ENCODE results near the gene KRT8. TPM values are rescaled to one million over a fixed set of nuclear protein-coding genes. Genes with fewer than 3 reads are reported as not detected.

The KRT8 gene
- total RNA-seq, 1 donor from 2014 or later = 8.3 TPM

GRCh38 chr12:52903855-52904508, 894 bp downstream of the KRT8 start:
- Mint-ChIP-seq H3K4me3 (peak overlapping the region; percentile 87), H3K4me1 (peaks cover 22% of the 10 kb centered on the region), H3K9me3 (no peaks in the 10 kb centered on the region), H3K36me3 (ENCODE audit: low read depth) (no peaks in the 10 kb centered on the region), H3K27ac (ENCODE audit: unreplicated experiment) (peak overlapping the region; percentile 86), H3K27me3 (ENCODE audit: low read depth) (no peaks in the 10 kb centered on the region)
- DNase-seq (ENCODE audit: low read depth, low spot score) = peak; percentile 44
- no peak for TF ChIP-seq CTCF (conservative IDR thresholded peaks at IDR 0.05)

GRCh38 chr12:52903285-52903854, 1.5 kb downstream of the KRT8 start:
- Mint-ChIP-seq H3K4me1 (peaks cover 19% of the 10 kb centered on the region), H3K27ac (ENCODE audit: unreplicated experiment) (no peak overlapping the region)

GRCh38 chr12:52901715-52902541, 2.9 kb downstream of the KRT8 start:
- no peak overlapping the region for H3K27ac Mint-ChIP-seq (ENCODE audit: unreplicated experiment)
- H3K4me1 Mint-ChIP-seq = peaks cover 14% of the 10 kb centered on the region
- no peak for DNase-seq (ENCODE audit: low read depth, low spot score)
- H3K4me3 Mint-ChIP-seq = peak overlapping the region; percentile 47
- no peaks in the 10 kb centered on the region for H3K9me3 Mint-ChIP-seq
- H3K36me3 Mint-ChIP-seq (ENCODE audit: low read depth) = no peaks in the 10 kb centered on the region
- no peak for TF ChIP-seq CTCF (conservative IDR thresholded peaks at IDR 0.05)
- no peaks in the 10 kb centered on the region for H3K27me3 Mint-ChIP-seq (ENCODE audit: low read depth)

More at GRCh38 chr12:52903285-52903854, 1.5 kb downstream of the KRT8 start:
- Mint-ChIP-seq H3K4me3 (peak overlapping the region; percentile 68), H3K9me3 (no peaks in the 10 kb centered on the region), H3K27me3 (ENCODE audit: low read depth) (no peaks in the 10 kb centered on the region), H3K36me3 (ENCODE audit: low read depth) (no peaks in the 10 kb centered on the region)
- no peak for TF ChIP-seq CTCF (conservative IDR thresholded peaks at IDR 0.05)
- DNase-seq (ENCODE audit: low read depth, low spot score) = peak; percentile 80

GRCh38 chr12:52900896-52901714, 3.8 kb downstream of the KRT8 start:
- H3K27ac Mint-ChIP-seq (ENCODE audit: unreplicated experiment) = no peak overlapping the region
- no peak for DNase-seq (ENCODE audit: low read depth, low spot score)
- no peak for TF ChIP-seq CTCF (conservative IDR thresholded peaks at IDR 0.05)
- H3K4me3 Mint-ChIP-seq = no peak overlapping the region
- no peaks in the 10 kb centered on the region for H3K27me3 Mint-ChIP-seq (ENCODE audit: low read depth)
- H3K4me1 Mint-ChIP-seq = peaks cover 10% of the 10 kb centered on the region
- H3K36me3 Mint-ChIP-seq (ENCODE audit: low read depth) = no peaks in the 10 kb centered on the region
- no peaks in the 10 kb centered on the region for H3K9me3 Mint-ChIP-seq

Measured in neural crest cell (in vitro differentiated cells).